Occipital lobe (tissue), 2 donors: Measurements from ENCODE around the gene SPATA2L. TPM values are rescaled to one million over a fixed set of nuclear protein-coding genes. Genes with fewer than 3 reads are reported as not detected.
A peak's percentile ranks its signal among the peaks of the same experiment; 100 is the strongest.

Experiments used
- DNase-seq: peaks from one replicate; lab custom pipeline; 2025; lab: John Stamatoyannopoulos, UW
- total RNA-seq: library from RNA; depleted of rRNA; stranded (reverse); fragments of >200 nt; gene quantifications from one replicate; pipeline ENCODE4 v1.2.3, GENCODE V29; 2014

Gene SPATA2L
- total RNA-seq, 1 donor from 2014 or later: 12.5 TPM

GRCh38 chr16:89729293-89729692 lies 27.8 kb upstream of the SPATA2L start:
- no peak for DNase-seq

GRCh38 chr16:89727406-89728120 lies 26.1 kb upstream of the SPATA2L start:
- DNase-seq: no peak

GRCh38 chr16:89723279-89724250 lies 22.1 kb upstream of the SPATA2L start:
- DNase-seq: peak; percentile 93

GRCh38 chr16:89722392-89723278 lies 21.1 kb upstream of the SPATA2L start:
- DNase-seq: no peak

- no peak for DNase-seq
Observed at GRCh38 chr16:89721546-89722391, 20.3 kb upstream of the SPATA2L start.

GRCh38 chr16:89720813-89721545 lies 19.5 kb upstream of the SPATA2L start, which contains the start of the genes VPS9D1 and ZNF276:
VPS9D1 (minus strand) TSS chr16:89720898; CDS start chr16:89720861, 37 bp downstream.
ZNF276 (plus strand) TSS chr16:89721537; CDS start chr16:89721641, 104 bp downstream.
- peak; percentile 76 for DNase-seq

GRCh38 chr16:89720551-89720812 lies 19.0 kb upstream of the SPATA2L start:
- DNase-seq: no peak

- DNase-seq: no peak
Observed at GRCh38 chr16:89717688-89718505, 16.4 kb upstream of the SPATA2L start.

- DNase-seq: no peak
Observed at GRCh38 chr16:89716916-89717687, 15.6 kb upstream of the SPATA2L start.

- DNase-seq: no peak
Observed at GRCh38 chr16:89716493-89716892, 15.0 kb upstream of the SPATA2L start.

- DNase-seq: no peak
Observed at GRCh38 chr16:89712274-89712781, 10.8 kb upstream of the SPATA2L start.

- DNase-seq: no peak
Observed at GRCh38 chr16:89711601-89712273, 10.2 kb upstream of the SPATA2L start.

GRCh38 chr16:89710709-89711564 lies 9.4 kb upstream of the SPATA2L start:
- DNase-seq: no peak

- no peak for DNase-seq
Observed at GRCh38 chr16:89709716-89710432, 8.4 kb upstream of the SPATA2L start.

GRCh38 chr16:89709166-89709565 lies 7.7 kb upstream of the SPATA2L start:
- no peak for DNase-seq

- no peak for DNase-seq
Observed at GRCh38 chr16:89708481-89708931, 7.0 kb upstream of the SPATA2L start.
